GM19025 (cell line): ENCODE results near the gene KCNE5.
"Not testable (repeated sequence)": the region's sequence is repeated elsewhere in the genome, so short reads cannot be mapped to it uniquely, and the experiment has no call there.

Experiments
- ATAC-seq: cut with Tn5 transposase; IDR thresholded peaks from one replicate; pipeline ENCODE4 v1.9.1; 2021; ENCODE audit warnings: mild to moderate bottlenecking, low read depth, moderate library complexity; ENCODE audit not compliant: unreplicated experiment

The KCNE5 gene

GRCh38 chrX:109624641-109625616 lies at the start of gene KCNE5:
Gene KCNE5 (minus strand): TSS chrX:109625172. CDS start chrX:109625020, 152 bp downstream.
- ATAC-seq, result no peak

- no peak for ATAC-seq
Observed at GRCh38 chrX:109672239-109672638, 47.3 kb upstream of the KCNE5 start.

GRCh38 chrX:109671170-109671569 lies 46.2 kb upstream of the KCNE5 start:
- ATAC-seq, result not testable (repeated sequence)

GRCh38 chrX:109667986-109668385 lies 43.0 kb upstream of the KCNE5 start:
- no peak for ATAC-seq

GRCh38 chrX:109660435-109661143 lies 35.6 kb upstream of the KCNE5 start:
- no peak for ATAC-seq

- ATAC-seq, result no peak
Observed at GRCh38 chrX:109658391-109658790, 33.4 kb upstream of the KCNE5 start.

GRCh38 chrX:109657364-109657763 lies 32.4 kb upstream of the KCNE5 start:
- ATAC-seq, result not testable (repeated sequence)

- no peak for ATAC-seq
Observed at GRCh38 chrX:109656774-109657173, 31.8 kb upstream of the KCNE5 start.

- ATAC-seq, result no peak
Observed at GRCh38 chrX:109655502-109656201, 30.7 kb upstream of the KCNE5 start.

GRCh38 chrX:109654516-109655109 lies 29.6 kb upstream of the KCNE5 start:
- no peak for ATAC-seq

- not testable (repeated sequence) for ATAC-seq
Observed at GRCh38 chrX:109644671-109645070, 19.7 kb upstream of the KCNE5 start.

GRCh38 chrX:109643687-109644086 lies 18.7 kb upstream of the KCNE5 start:
- ATAC-seq, result no peak

GRCh38 chrX:109638158-109638557 lies 13.2 kb upstream of the KCNE5 start:
- no peak for ATAC-seq

GRCh38 chrX:109637477-109637876 lies 12.5 kb upstream of the KCNE5 start:
- ATAC-seq, result not testable (repeated sequence)

GRCh38 chrX:109635146-109635545 lies 10.2 kb upstream of the KCNE5 start:
- no peak for ATAC-seq

GRCh38 chrX:109632906-109633504 lies 8.0 kb upstream of the KCNE5 start:
- ATAC-seq, result no peak

- no peak for ATAC-seq
Observed at GRCh38 chrX:109629310-109629709, 4.3 kb upstream of the KCNE5 start.

GRCh38 chrX:109626637-109627036 lies 1.7 kb upstream of the KCNE5 start:
- ATAC-seq, result no peak

- no peak for ATAC-seq
Observed at GRCh38 chrX:109623997-109624396, 975 bp downstream of the KCNE5 start.

GRCh38 chrX:109622270-109622669 lies 2.7 kb downstream of the KCNE5 start:
- no peak for ATAC-seq
